NCI-H82 treated with DMSO at 0.1 percent for 48 hours (cell line): ENCODE measurements around the gene PTPRK.

Experiments used
- DNase-seq: peaks from one replicate; lab custom pipeline; 2025; ENCODE audit not compliant: unreplicated experiment; lab: John Stamatoyannopoulos, UW

Gene PTPRK

GRCh38 chr6:128099571-128100197 is 420.7 kb downstream of the PTPRK start:
- DNase-seq, result no peak

- DNase-seq, result no peak
Observed at GRCh38 chr6:128098000-128098581, 422.3 kb downstream of the PTPRK start.

- DNase-seq, result peak; percentile 27
Observed at GRCh38 chr6:128097009-128097408, 423.4 kb downstream of the PTPRK start.

DNA sequence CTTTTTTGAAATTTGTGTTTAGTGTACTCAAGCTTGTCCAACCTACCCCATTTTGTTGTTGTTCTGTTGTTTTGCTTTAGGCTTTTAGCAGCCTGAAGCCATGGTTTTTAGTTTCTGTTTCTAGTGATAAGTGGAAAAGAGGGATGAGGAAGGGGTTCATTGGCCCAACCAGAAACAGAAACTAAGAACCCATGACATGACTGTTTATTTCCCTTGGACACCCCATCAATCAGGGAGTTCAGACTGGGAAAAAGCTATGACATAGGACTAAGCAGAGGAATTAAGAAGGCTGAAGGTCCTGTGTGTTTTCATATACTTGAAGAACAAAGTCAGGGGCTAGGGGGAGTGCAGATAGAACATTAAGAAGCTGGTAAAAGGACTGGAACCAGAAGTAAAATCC is 425.0 kb downstream of the PTPRK start:
- DNase-seq, result no peak

GRCh38 chr6:128079021-128079420 is 441.4 kb downstream of the PTPRK start:
- no peak for DNase-seq

- DNase-seq, result no peak
Observed at GRCh38 chr6:128078276-128078675, 442.1 kb downstream of the PTPRK start.

DNA sequence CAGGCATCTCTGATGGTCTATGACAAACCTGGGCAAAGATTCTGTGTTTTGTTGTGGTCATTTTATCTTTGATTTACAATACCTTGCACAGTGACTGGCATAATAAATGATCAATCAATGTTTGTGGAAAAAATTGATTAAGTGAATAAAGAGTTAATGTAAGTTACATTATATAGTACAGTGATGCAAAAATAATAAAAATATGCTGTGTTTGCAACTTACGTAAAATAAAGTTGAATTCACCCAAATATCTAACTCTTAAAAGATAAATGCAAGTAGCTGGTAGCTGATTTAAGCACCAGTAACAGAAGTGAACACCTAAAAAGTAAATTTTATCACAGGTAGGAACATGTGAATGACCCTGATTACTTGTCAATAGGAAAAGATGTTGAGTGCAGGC is 443.6 kb downstream of the PTPRK start:
- DNase-seq, result no peak

DNA sequence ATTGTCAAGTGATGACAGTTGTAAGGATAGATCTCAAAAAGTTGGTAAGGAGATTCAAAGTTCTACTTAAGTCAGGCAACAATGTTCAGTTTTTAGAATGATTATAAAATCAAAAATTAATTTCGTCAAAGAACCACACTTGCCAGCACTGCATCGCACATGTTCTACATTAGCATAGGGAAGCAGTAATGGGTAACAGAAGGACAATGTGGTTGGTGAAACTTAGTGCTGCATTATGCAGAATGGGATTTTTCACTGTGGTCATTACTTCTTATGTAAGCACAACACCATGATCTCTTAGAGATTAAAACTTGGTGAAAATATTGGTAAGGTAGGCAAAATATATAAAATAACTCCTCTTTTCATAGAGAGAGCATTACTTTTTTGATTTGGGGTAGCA is 445.8 kb downstream of the PTPRK start:
- no peak for DNase-seq

DNA sequence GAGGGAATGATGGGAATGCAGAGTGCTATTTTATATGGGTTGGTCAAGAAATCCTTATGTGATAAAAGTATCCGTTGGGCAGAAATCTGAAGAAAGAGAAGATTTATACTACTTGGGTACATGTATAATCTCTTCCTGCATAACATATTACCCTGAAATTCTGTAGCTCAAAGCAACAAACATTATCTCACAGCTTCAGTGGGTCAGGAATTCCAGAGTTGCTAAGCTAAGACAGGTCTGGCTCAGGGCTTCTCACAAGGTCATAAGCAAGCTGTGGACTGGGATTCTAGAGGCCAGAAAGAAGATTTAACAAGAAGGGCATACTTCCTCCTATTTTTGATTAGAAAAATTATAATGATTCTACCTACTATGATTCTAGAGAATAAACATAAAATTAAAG is 447.0 kb downstream of the PTPRK start:
- no peak for DNase-seq

DNA sequence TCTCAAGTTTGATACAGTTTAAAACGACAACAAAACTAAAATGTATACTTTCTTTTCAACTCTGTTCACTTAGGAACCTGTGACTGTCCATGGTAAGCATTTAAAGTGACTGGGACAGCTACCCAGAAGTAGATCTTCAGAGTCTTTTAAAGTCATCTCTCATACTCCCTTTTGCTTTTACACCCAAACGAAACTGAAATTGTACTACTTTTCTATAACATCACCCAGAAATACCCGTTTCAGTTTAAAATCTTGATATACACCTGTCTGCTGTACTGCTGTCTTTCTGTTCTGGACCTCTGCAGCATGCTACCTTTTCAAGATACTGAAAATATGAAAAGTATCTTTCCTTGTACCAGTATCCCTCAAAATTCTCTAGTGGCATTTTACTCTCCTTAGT is 449.2 kb downstream of the PTPRK start:
- DNase-seq, result no peak

GRCh38 chr6:128070406-128070805 is 450.0 kb downstream of the PTPRK start:
- DNase-seq, result no peak

DNA sequence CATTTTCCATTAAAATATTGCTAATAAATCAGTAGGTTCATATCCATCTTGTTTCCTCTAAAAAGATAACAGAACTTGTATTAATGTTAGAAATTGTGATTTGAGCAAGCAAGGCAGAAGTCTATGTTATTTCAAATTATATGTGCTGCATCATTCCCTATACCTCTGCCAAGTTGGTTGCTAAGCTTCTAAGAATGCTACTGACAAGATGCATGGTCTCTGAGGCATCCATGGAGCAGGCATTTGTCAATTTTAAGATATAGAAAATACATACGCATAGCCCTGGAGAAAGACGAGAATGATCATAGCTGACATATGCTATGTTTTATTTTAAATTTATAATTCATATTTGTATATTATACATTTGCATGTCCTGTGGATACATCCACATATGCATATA is 451.2 kb downstream of the PTPRK start:
- DNase-seq, result no peak

DNA sequence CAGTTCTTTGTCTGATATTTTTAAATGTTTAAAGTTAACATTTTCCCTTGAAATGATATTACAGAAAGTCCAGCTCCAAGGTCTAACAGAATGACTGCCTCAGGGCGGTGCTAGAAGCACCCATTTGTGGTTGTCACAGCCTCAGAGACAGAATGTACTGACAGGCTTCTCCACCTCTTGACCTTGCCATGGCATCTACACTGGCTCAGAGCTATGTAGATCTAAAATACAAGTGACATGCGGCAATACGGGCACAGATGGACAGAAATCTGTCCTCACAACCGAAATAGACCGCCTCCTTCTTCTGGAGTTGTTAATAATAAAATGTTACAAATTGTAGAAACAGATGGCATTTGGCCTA is 452.3 kb downstream of the PTPRK start:
- no peak for DNase-seq

DNA sequence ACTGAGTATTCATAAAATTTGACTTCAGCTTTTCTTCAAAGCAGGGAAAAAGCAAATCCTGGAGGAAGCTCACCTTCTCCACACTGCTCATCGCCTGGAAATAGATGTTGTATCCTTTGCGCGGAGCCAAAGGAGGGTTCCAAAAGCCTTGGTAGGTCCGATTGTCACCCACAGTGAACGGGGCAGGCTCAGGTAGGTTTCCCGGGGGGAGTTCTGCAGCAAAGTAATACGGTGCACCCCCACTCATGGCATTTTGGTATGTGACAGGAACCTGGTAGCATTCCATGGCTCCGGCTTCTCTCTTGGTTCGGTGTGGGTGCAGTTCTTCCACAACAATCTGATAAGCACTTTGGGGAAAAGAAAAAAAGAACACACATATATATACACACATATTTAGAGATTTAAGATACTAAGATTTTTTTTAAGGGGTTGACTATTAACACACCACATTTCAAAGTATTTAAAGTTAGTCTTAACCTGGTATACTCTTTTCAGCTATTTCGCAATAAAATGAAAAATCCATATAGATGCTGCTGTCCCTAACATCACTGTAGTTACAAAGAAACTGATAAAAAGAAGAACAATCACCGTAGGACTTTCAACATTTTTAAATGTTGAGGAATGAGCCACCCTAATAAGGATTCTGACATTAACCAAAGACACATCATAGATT is 452.8 kb downstream of the PTPRK start:
- no peak for DNase-seq

DNA sequence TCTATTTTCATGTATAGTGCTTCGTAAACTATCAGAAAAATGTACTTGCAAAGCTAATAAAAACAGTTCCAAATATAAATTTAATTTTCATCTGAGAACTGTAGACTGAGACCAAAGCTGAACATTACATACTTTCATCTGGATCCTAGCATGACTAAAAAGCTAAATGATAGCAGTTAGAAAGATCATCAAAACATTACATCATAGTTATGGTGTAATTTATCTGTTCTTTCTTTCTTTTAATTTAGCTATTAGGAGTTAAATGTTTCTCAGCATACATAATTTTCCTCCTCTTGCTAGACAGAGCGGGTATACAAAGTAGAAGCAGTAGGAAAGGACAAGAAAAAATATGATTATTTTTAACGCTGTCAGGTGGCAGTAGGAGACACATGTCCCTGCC is 455.3 kb downstream of the PTPRK start:
- DNase-seq, result no peak

- no peak for DNase-seq
Observed at GRCh38 chr6:128064540-128064895, 455.9 kb downstream of the PTPRK start.

DNA sequence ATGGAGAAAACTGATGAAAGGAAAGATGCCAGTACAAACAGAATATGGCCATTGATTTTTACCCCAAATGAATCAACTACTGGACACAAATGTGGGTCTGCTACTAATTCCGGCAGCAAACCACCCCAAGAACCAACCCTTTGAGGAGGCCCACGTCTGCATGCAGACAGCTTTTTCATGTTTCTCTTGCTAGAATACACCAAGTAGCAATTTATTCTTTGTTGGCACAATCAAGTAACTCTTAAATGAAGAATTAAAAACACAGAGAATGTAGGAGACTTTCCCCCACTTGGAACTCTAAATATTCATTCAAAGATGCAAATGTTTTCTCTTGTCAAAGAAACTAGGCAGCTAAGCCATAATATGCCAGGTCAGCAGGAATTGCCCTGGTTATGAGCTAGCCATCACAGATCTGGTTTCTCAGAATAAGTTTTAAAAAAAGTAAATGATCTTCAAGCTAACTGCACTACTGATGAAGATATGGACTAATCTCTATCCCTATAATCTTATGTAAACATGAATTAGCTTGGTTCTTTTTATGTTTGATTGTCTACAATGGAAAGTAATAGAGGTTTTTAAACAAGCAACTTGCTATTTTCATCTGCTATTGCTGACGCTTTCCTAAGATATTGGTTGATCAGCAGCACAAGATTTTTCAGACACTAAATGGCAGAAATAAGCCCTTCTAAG is 456.4 kb downstream of the PTPRK start:
- DNase-seq, result no peak

GRCh38 chr6:128062882-128063603 is 457.4 kb downstream of the PTPRK start:
- DNase-seq, result no peak

DNA sequence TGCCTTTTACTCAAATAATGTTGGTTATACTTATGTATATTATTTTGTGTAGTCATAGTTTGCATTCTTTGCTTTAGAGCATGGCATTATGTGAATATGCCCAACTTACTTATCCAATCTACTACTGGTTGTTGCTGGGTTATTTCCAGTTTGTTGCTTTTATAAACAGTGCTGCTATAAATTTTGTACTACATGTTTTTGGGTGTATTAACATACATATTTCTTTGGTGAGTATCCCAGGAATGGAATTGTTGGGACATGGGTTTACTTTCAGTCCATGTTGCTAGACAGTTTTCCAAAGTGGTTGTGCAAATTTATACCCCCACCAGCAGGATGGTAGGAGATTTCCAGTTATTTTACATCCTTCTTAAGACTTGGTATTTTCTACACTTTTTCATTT is 462.5 kb downstream of the PTPRK start:
- no peak for DNase-seq

DNA sequence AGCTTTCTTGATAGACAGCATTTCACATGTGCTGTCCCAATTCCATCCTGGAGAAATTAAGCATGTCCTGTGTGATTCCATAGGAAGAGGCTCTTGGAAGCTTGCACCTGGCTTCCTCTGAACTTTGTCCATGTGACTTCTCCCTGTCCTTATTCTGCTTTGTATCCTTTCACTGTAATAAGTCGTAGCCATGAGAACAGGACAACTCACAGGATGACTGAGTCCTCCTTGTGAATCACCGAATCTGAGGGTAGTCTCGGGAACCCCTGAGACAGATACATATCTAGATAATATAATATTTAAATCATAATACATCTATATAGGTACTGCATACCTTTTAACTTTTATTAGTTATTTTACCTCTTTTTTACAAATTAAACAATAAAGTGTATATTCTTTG is 462.9 kb downstream of the PTPRK start:
- DNase-seq, result no peak

GRCh38 chr6:128053109-128053508 is 467.3 kb downstream of the PTPRK start:
- no peak for DNase-seq

DNA sequence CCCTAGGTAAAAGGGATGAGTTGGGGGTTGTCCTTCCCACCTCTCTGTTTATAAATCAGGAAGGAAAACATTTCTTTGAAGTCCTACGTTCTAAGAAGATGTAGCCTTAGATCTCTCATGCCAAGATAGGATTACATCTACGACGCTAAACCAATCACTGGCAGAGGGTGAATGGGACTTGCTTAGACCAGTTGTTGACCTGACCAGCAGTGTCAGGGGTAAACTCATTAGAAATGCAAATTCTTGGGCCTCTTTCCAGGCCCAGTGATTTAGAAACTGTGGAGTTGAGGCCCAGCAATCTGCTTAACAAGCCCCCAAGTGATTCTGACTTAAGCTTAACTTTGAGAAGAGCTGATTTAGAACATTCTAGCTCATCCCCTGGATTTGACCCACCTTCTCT is 472.4 kb downstream of the PTPRK start:
- DNase-seq, result no peak
